ENCODE measurements around the gene RCCD1. TPM values are rescaled to one million over a fixed set of nuclear protein-coding genes. Genes with fewer than 3 reads are reported as not detected.

RCCD1 gene
- total RNA-seq, 1 experiment from 2014 or later: 26.1 TPM

DNA sequence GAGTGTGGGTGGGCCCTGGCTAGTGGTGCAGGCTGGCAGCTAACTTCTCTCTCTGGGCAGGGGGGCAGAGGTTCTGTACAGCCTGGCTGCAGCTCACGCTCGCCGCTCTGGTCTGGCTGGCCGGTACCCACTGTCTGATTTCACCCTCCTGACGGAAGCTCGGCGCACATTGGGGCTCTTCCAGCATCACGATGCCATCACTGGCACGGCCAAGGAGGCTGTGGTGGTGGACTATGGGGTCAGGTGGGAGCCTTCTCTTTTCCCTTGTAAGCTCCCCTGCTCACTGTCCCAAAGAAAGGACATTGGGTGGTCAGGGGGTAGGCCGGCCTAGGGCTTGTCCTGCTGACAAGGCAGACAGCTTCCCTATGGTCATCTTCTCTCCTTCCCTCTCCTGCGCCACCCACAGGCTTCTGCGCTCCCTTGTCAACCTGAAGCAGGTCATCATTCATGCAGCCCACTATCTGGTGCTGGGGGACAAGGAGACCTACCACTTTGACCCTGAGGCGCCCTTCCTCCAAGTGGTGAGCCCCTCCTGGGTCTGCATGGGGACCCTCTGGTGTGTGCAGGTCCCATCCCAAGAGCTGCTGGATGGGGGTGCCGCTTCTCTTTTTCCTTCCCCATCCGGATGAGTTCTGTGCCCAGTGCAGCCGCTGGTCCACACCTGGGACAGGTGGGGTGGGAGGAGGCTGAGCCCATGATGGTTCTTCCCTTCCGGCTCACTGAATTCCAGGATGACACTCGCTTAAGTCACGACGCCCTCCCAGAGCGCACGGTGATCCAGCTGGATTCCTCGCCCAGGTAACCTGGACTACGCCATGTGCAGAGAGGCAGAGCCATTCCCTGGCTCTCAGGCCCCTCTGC is 44.0 kb upstream of the RCCD1 start:
- Mint-ChIP-seq H3K36me3 (peaks cover 3% of the 10 kb centered on the region), H3K4me3 (no peak overlapping the region), H3K27ac (no peak overlapping the region), H3K9me3 (no peaks in the 10 kb centered on the region), H3K27me3 (ENCODE audit: low read depth) (no peaks in the 10 kb centered on the region), H3K4me1 (no peaks in the 10 kb centered on the region)
- ChIA-PET POLR2A (no interaction called here), CTCF (interaction anchor here (0.9 to 1.7 kb wide), 3 partner anchors 8 to 21 kb away, joined by 3 to 7 read pairs (median 4); partner anchors contain the start of gene HDDC3)
- no peak for DNase-seq (ENCODE audit: low spot score)
- ATAC-seq: no peak
- TF ChIP-seq, protein P1, sequence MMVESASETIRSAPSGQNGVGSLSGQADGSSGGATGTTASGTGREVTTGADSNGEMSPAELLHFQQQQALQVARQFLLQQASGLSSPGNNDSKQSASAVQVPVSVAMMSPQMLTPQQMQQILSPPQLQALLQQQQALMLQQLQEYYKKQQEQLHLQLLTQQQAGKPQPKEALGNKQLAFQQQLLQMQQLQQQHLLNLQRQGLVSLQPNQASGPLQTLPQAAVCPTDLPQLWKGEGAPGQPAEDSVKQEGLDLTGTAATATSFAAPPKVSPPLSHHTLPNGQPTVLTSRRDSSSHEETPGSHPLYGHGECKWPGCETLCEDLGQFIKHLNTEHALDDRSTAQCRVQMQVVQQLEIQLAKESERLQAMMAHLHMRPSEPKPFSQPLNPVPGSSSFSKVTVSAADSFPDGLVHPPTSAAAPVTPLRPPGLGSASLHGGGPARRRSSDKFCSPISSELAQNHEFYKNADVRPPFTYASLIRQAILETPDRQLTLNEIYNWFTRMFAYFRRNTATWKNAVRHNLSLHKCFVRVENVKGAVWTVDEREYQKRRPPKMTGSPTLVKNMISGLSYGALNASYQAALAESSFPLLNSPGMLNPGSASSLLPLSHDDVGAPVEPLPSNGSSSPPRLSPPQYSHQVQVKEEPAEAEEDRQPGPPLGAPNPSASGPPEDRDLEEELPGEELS (CRISPR knock-in tag; IDR thresholded peaks at IDR 0.05): no peak
- TF ChIP-seq E2F4 (CRISPR knock-in tag; IDR thresholded peaks at IDR 0.05; ENCODE audit: borderline replicate concordance, low read depth): no peak
- no peak for TF ChIP-seq ZNF263 (CRISPR knock-in tag; IDR thresholded peaks at IDR 0.05; ENCODE audit: low read depth)
- TF ChIP-seq PREB (CRISPR knock-in tag; IDR thresholded peaks at IDR 0.05; ENCODE audit: borderline replicate concordance): no peak
- no peak for TF ChIP-seq TEAD4 (CRISPR knock-in tag; IDR thresholded peaks at IDR 0.05)
- TF ChIP-seq OVOL2 (CRISPR knock-in tag; IDR thresholded peaks at IDR 0.05; ENCODE audit: borderline replicate concordance): no peak
- no peak for TF ChIP-seq ZMAT4 (CRISPR knock-in tag; IDR thresholded peaks at IDR 0.05)
- TF ChIP-seq ZBTB43 (CRISPR knock-in tag; IDR thresholded peaks at IDR 0.05): no peak
- TF ChIP-seq, protein P2, sequence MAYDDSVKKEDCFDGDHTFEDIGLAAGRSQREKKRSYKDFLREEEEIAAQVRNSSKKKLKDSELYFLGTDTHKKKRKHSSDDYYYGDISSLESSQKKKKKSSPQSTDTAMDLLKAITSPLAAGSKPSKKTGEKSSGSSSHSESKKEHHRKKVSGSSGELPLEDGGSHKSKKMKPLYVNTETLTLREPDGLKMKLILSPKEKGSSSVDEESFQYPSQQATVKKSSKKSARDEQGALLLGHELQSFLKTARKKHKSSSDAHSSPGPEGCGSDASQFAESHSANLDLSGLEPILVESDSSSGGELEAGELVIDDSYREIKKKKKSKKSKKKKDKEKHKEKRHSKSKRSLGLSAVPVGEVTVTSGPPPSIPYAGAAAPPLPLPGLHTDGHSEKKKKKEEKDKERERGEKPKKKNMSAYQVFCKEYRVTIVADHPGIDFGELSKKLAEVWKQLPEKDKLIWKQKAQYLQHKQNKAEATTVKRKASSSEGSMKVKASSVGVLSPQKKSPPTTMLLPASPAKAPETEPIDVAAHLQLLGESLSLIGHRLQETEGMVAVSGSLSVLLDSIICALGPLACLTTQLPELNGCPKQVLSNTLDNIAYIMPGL (CRISPR knock-in tag; IDR thresholded peaks at IDR 0.05): no peak
- TF ChIP-seq ZNF281 (CRISPR knock-in tag; IDR thresholded peaks at IDR 0.05): no peak

DNA sequence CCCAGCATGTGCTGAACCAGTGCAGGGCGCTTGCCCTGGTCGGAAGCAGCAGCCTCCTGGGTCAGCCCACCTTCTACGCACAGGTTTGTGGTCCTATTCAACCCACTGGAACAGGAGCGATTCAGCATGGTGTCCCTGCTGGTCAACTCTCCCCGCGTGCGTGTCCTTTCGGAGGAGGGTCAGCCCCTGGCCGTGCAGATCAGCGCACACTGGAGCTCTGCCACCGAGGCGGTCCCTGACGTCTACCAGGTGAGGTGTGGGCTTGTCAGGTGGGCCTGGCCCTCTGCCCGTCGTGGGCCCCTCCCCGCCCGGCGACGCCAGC is 43.4 kb upstream of the RCCD1 start:
- CTCF ChIA-PET: interaction anchor here (1.7 kb wide), 1 partner anchor 21 kb away, joined by 7 read pairs; the partner anchor contains the start of gene HDDC3
- Mint-ChIP-seq H3K9me3 (no peaks in the 10 kb centered on the region), H3K36me3 (no peaks in the 10 kb centered on the region; the same call in 1 of the 2 replicates), H3K4me3 (no peak overlapping the region), H3K4me1 (no peaks in the 10 kb centered on the region), H3K27me3 (ENCODE audit: low read depth) (no peaks in the 10 kb centered on the region), H3K27ac (no peak overlapping the region)
- POLR2A ChIA-PET: no interaction called here
- ATAC-seq: no peak
- DNase-seq (ENCODE audit: low spot score): no peak
- TF ChIP-seq, protein P3, sequence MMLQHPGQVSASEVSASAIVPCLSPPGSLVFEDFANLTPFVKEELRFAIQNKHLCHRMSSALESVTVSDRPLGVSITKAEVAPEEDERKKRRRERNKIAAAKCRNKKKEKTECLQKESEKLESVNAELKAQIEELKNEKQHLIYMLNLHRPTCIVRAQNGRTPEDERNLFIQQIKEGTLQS (CRISPR knock-in tag; conservative IDR thresholded peaks at IDR 0.05): no peak
- TF ChIP-seq E2F1 (CRISPR knock-in tag; IDR thresholded peaks at IDR 0.05) (no peak), ZBTB43 (CRISPR knock-in tag; IDR thresholded peaks at IDR 0.05) (no peak), ZNF396 (CRISPR knock-in tag; IDR thresholded peaks at IDR 0.05; ENCODE audit: borderline replicate concordance) (no peak), ZNF138 (CRISPR knock-in tag; conservative IDR thresholded peaks at IDR 0.05) (no peak)
- TF ChIP-seq, protein P1 (CRISPR knock-in tag; IDR thresholded peaks at IDR 0.05): no peak

Data from WTC11 (cell line).